GM23338 (cell line): ENCODE measurements around the gene MBD6. TPM values are rescaled to one million over a fixed set of nuclear protein-coding genes. Genes with fewer than 3 reads are reported as not detected.

Source experiments
- ATAC-seq: fragments of 200-7000 bp; cut with Tn5 transposase; 3 replicates; pipeline ENCODE4 v1.9.1; 2020
- DNase-seq: peaks from one replicate; pipeline ENCODE4 v3.0.0-alpha.2; 2015; ENCODE audit warnings: low spot score
- H2AFZ ChIP-seq: fragments of 200-600 bp; sonication (generic); 2 replicates; pipeline ENCODE4 v1.8.0; 2016; ENCODE audit warnings: antibody characterized with exemption, mild to moderate bottlenecking, moderate library complexity
- H3F3A ChIP-seq: fragments of 200-600 bp; sonication (generic); replicated peaks from 2 replicates; pipeline ENCODE4 v1.8.0; 2017; ENCODE audit warnings: antibody characterized with exemption, mixed run types, low read depth
- H3K27ac ChIP-seq: fragments of 200-600 bp; sonication (generic); 2 replicates; pipeline ENCODE4 v1.6.1; 2016; ENCODE audit warnings: low read depth
- H3K27me3 ChIP-seq: fragments of 200-600 bp; sonication (generic); 2 replicates; pipeline ENCODE4 v1.8.0; 2016; ENCODE audit warnings: mild to moderate bottlenecking, mixed run types, moderate library complexity; ENCODE audit not compliant: insufficient read depth
- H3K36me3 ChIP-seq: fragments of 200-600 bp; sonication (generic); 2 replicates; pipeline ENCODE4 v1.8.0; 2016; ENCODE audit warnings: mild to moderate bottlenecking; ENCODE audit not compliant: insufficient read depth
- H3K4me1 ChIP-seq: fragments of 200-600 bp; sonication (generic); 2 replicates; pipeline ENCODE4 v1.8.0; 2016; ENCODE audit warnings: mild to moderate bottlenecking, moderate library complexity; ENCODE audit not compliant: insufficient read depth
- H3K4me2 ChIP-seq: fragments of 200-600 bp; sonication (generic); 2 replicates; pipeline ENCODE4 v1.7.1; 2017; ENCODE audit warnings: mixed run types
- H3K4me3 ChIP-seq: fragments of 200-600 bp; sonication (generic); 2 replicates; pipeline ENCODE4 v1.6.1; 2016; ENCODE audit warnings: mixed run types
- H3K79me2 ChIP-seq: fragments of 200-600 bp; sonication (generic); replicated peaks from 2 replicates; pipeline ENCODE4 v1.8.0; 2017; ENCODE audit warnings: mild to moderate bottlenecking; ENCODE audit not compliant: insufficient read depth
- H3K9me2 ChIP-seq: fragments of 200-600 bp; sonication (generic); 2 replicates; pipeline ENCODE4 v1.8.0; 2017; ENCODE audit not compliant: insufficient read depth
- H4K20me1 ChIP-seq: fragments of 200-600 bp; sonication (generic); replicated peaks from 2 replicates; pipeline ENCODE4 v1.8.0; 2017; ENCODE audit warnings: mild to moderate bottlenecking; ENCODE audit not compliant: insufficient read depth
- H3K27ac Mint-ChIP-seq: 2 replicates; pipeline ENCODE4 v1.8.0; 2020; ENCODE audit warnings: inconsistent platforms, mild to moderate bottlenecking, moderate library complexity, mixed read lengths
- H3K27me3 Mint-ChIP-seq: 3 replicates; pipeline ENCODE4 v1.8.0; 2022; ENCODE audit warnings: low read depth, mild to moderate bottlenecking, moderate library complexity, mixed read lengths, inconsistent platforms; ENCODE audit not compliant: insufficient read depth, poor library complexity
- H3K36me3 Mint-ChIP-seq: 3 replicates; pipeline ENCODE4 v1.8.0; 2021; ENCODE audit warnings: low read depth, mild to moderate bottlenecking, inconsistent platforms, moderate library complexity, mixed read lengths
- H3K4me1 Mint-ChIP-seq: 3 replicates; pipeline ENCODE4 v1.8.0; 2020; ENCODE audit warnings: mild to moderate bottlenecking, inconsistent platforms, mixed read lengths
- H3K4me3 Mint-ChIP-seq: 3 replicates; pipeline ENCODE4 v1.8.0; 2021; ENCODE audit warnings: moderate library complexity, mild to moderate bottlenecking, inconsistent platforms, mixed read lengths
- H3K9me3 Mint-ChIP-seq: 3 replicates; pipeline ENCODE4 v1.8.0; 2020; ENCODE audit warnings: moderate library complexity, mild to moderate bottlenecking, inconsistent platforms, mixed read lengths
- CREB1 ChIP-seq: fragments of 250-450 bp; sonication (Bioruptor Pico); IDR thresholded peaks from 2 replicates; pipeline ENCODE4 v1.5.0; 2020; ENCODE audit warnings: low read depth, mild to moderate bottlenecking, moderate library complexity
- EZH2 ChIP-seq: fragments of 200-600 bp; sonication (generic); IDR thresholded peaks from one replicate; pipeline ENCODE4 v1.8.0; 2017; ENCODE audit warnings: antibody characterized with exemption, mild to moderate bottlenecking, low read depth; ENCODE audit not compliant: unreplicated experiment
- EZH2phosphoT487 ChIP-seq: fragments of 200-600 bp; sonication (generic); IDR thresholded peaks from one replicate; pipeline ENCODE4 v1.8.1; 2018; ENCODE audit warnings: antibody characterized with exemption; ENCODE audit not compliant: unreplicated experiment
- JUNB ChIP-seq: IDR thresholded peaks from one replicate; pipeline ENCODE4 v1.6.1; 2016; ENCODE audit warnings: antibody characterized with exemption; ENCODE audit not compliant: unreplicated experiment
- NANOG ChIP-seq: IDR thresholded peaks from 2 replicates; pipeline ENCODE4 v1.6.1; 2016; ENCODE audit warnings: antibody characterized with exemption, borderline replicate concordance
- POLR2AphosphoS5 ChIP-seq: IDR thresholded peaks from 2 replicates; pipeline ENCODE4 v1.6.1; 2016; ENCODE audit warnings: antibody characterized with exemption, low read depth
- STAT1 ChIP-seq: IDR thresholded peaks from one replicate; pipeline ENCODE4 v1.6.1; 2016; ENCODE audit warnings: antibody characterized with exemption; ENCODE audit not compliant: unreplicated experiment
- ZNF114 ChIP-seq: fragments of 250-450 bp; sonication (Bioruptor Pico); IDR thresholded peaks from 2 replicates; pipeline ENCODE4 v1.5.0; 2020; ENCODE audit warnings: mild to moderate bottlenecking, moderate library complexity
- ZNF331 ChIP-seq: fragments of 250-450 bp; sonication (Bioruptor Pico); IDR thresholded peaks from 2 replicates; pipeline ENCODE4 v1.5.0; 2020; ENCODE audit warnings: low read depth, mild to moderate bottlenecking, moderate library complexity
- polyA plus RNA-seq: library from polyadenylated mRNA; unstranded; fragments of >200 nt; fragmentation: Nextera tagmentation; extraction: Ambion mirVana; gene quantifications from 2 replicates; pipeline ENCODE4 v1.2.1, GENCODE V29; 2016
- total RNA-seq: library from RNA; depleted of rRNA; stranded (reverse); fragments of >200 nt; shearing (Covaris generic); gene quantifications from 2 replicates; pipeline ENCODE4 v1.2.3, GENCODE V29; 2014
- TF ChIP-seq, protein P1 (sequence below): IDR thresholded peaks from one replicate; pipeline ENCODE4 v1.6.1; 2018; ENCODE audit warnings: antibody characterized with exemption; ENCODE audit not compliant: unreplicated experiment
- TF ChIP-seq, protein P2 (sequence below): IDR thresholded peaks from 2 replicates; pipeline ENCODE4 v1.6.1; 2016; ENCODE audit warnings: antibody characterized with exemption
- TF ChIP-seq, protein P3 (sequence below): fragments of 250-450 bp; sonication (Bioruptor Pico); IDR thresholded peaks from 2 replicates; pipeline ENCODE4 v1.5.0; 2020; ENCODE audit warnings: mild to moderate bottlenecking, moderate library complexity
- TF ChIP-seq, protein P4 (sequence below), 2 experiments: fragments of 200-600 bp in 1 of 2; sonication (generic) in 1 of 2; conservative IDR thresholded peaks; 2 replicates each; pipeline versions ENCODE4 v1.5.1 to v1.6.1; 2016 to 2017; ENCODE audit warnings: antibody characterized with exemption in 2 of 2, low read depth in 2 of 2, mild to moderate bottlenecking in 2 of 2, moderate library complexity in 1 of 2

Gene MBD6
- total and polyA plus RNA-seq, 2 experiments from 2014 or later, result 12.5 to 17.1 TPM

DNA sequence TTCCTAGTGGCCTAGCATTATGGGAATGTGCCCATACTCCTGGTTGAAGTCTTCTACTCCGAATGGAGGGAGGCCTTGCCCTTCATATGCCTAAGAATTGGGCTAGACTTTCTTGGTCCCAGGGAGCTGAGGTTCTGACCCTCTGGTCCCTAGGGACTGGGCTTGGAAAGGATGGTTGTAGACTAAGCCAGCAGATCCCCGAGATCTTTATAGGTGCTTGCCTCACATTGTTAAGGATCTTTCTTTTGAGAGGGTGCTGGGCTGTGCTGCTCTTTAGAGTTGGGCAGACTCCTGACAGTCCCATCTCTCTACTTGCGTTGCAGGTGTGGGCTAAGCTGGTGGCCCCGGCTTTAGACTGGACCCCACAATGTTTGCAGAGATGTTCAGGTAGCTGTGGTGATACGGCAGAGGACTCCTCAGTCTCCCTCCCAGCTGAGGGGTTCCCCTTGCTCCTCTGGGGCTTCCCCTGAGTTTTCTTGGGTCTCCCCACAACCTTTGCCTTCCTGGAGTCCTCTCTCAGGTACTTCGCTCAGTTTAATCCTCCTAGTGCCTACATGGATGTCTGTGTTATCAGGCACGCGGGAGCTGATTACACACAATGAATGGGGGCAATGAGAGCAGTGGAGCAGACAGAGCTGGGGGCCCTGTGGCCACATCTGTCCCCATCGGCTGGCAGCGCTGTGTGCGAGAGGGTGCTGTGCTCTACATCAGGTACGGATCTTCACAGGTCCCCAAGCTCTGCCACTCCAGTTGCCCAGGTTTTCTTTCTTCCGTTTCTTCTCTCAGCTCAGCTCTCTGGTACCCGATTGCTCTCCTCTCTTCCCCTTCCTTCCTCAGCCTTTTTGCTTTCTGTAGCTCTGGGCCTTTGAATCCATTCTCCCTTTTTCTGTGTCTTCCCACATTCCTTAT is 1.3 kb downstream of the MBD6 start:
- Histone ChIP-seq H3K4me1 (peaks cover 32% of the 10 kb centered on the region), H3K4me2 (peak overlapping the region; percentile 94), H3K79me2 (peaks cover 11% of the 10 kb centered on the region; the same call in 1 of the 2 replicates), H3K4me3 (peak overlapping the region; percentile 82), H3K9me2 (no peaks in the 10 kb centered on the region), H2AFZ (no peak overlapping the region), H3K27ac (peak overlapping the region; percentile 78; the same call in 1 of the 2 replicates), H3K27me3 (no peaks in the 10 kb centered on the region), H3K36me3 (no peaks in the 10 kb centered on the region; the same call in 1 of the 2 replicates), H4K20me1 (peaks cover 20% of the 10 kb centered on the region), H3F3A (peaks cover 38% of the 10 kb centered on the region)
- Mint-ChIP-seq H3K4me3 (peak overlapping the region; percentile 92), H3K36me3 (peaks cover 27% of the 10 kb centered on the region), H3K27ac (peak overlapping the region; percentile 87; the same call in 1 of the 2 replicates), H3K9me3 (no peaks in the 10 kb centered on the region; the same call in 2 of the 3 replicates), H3K4me1 (peaks cover 44% of the 10 kb centered on the region), H3K27me3 (peaks cover 47% of the 10 kb centered on the region)
- no peak for ATAC-seq
- TF ChIP-seq ZNF114 (CRISPR knock-in tag) (no peak), JUNB (no peak), POLR2AphosphoS5 (no peak), NANOG (no peak), EZH2 (no peak), STAT1 (no peak), ZNF331 (CRISPR knock-in tag) (no peak), CREB1 (no peak), EZH2phosphoT487 (no peak)
- TF ChIP-seq, protein P1, sequence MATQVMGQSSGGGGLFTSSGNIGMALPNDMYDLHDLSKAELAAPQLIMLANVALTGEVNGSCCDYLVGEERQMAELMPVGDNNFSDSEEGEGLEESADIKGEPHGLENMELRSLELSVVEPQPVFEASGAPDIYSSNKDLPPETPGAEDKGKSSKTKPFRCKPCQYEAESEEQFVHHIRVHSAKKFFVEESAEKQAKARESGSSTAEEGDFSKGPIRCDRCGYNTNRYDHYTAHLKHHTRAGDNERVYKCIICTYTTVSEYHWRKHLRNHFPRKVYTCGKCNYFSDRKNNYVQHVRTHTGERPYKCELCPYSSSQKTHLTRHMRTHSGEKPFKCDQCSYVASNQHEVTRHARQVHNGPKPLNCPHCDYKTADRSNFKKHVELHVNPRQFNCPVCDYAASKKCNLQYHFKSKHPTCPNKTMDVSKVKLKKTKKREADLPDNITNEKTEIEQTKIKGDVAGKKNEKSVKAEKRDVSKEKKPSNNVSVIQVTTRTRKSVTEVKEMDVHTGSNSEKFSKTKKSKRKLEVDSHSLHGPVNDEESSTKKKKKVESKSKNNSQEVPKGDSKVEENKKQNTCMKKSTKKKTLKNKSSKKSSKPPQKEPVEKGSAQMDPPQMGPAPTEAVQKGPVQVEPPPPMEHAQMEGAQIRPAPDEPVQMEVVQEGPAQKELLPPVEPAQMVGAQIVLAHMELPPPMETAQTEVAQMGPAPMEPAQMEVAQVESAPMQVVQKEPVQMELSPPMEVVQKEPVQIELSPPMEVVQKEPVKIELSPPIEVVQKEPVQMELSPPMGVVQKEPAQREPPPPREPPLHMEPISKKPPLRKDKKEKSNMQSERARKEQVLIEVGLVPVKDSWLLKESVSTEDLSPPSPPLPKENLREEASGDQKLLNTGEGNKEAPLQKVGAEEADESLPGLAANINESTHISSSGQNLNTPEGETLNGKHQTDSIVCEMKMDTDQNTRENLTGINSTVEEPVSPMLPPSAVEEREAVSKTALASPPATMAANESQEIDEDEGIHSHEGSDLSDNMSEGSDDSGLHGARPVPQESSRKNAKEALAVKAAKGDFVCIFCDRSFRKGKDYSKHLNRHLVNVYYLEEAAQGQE, result no peak
- TF ChIP-seq, protein P2, sequence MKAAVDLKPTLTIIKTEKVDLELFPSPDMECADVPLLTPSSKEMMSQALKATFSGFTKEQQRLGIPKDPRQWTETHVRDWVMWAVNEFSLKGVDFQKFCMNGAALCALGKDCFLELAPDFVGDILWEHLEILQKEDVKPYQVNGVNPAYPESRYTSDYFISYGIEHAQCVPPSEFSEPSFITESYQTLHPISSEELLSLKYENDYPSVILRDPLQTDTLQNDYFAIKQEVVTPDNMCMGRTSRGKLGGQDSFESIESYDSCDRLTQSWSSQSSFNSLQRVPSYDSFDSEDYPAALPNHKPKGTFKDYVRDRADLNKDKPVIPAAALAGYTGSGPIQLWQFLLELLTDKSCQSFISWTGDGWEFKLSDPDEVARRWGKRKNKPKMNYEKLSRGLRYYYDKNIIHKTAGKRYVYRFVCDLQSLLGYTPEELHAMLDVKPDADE, result no peak
- TF ChIP-seq, protein P3, sequence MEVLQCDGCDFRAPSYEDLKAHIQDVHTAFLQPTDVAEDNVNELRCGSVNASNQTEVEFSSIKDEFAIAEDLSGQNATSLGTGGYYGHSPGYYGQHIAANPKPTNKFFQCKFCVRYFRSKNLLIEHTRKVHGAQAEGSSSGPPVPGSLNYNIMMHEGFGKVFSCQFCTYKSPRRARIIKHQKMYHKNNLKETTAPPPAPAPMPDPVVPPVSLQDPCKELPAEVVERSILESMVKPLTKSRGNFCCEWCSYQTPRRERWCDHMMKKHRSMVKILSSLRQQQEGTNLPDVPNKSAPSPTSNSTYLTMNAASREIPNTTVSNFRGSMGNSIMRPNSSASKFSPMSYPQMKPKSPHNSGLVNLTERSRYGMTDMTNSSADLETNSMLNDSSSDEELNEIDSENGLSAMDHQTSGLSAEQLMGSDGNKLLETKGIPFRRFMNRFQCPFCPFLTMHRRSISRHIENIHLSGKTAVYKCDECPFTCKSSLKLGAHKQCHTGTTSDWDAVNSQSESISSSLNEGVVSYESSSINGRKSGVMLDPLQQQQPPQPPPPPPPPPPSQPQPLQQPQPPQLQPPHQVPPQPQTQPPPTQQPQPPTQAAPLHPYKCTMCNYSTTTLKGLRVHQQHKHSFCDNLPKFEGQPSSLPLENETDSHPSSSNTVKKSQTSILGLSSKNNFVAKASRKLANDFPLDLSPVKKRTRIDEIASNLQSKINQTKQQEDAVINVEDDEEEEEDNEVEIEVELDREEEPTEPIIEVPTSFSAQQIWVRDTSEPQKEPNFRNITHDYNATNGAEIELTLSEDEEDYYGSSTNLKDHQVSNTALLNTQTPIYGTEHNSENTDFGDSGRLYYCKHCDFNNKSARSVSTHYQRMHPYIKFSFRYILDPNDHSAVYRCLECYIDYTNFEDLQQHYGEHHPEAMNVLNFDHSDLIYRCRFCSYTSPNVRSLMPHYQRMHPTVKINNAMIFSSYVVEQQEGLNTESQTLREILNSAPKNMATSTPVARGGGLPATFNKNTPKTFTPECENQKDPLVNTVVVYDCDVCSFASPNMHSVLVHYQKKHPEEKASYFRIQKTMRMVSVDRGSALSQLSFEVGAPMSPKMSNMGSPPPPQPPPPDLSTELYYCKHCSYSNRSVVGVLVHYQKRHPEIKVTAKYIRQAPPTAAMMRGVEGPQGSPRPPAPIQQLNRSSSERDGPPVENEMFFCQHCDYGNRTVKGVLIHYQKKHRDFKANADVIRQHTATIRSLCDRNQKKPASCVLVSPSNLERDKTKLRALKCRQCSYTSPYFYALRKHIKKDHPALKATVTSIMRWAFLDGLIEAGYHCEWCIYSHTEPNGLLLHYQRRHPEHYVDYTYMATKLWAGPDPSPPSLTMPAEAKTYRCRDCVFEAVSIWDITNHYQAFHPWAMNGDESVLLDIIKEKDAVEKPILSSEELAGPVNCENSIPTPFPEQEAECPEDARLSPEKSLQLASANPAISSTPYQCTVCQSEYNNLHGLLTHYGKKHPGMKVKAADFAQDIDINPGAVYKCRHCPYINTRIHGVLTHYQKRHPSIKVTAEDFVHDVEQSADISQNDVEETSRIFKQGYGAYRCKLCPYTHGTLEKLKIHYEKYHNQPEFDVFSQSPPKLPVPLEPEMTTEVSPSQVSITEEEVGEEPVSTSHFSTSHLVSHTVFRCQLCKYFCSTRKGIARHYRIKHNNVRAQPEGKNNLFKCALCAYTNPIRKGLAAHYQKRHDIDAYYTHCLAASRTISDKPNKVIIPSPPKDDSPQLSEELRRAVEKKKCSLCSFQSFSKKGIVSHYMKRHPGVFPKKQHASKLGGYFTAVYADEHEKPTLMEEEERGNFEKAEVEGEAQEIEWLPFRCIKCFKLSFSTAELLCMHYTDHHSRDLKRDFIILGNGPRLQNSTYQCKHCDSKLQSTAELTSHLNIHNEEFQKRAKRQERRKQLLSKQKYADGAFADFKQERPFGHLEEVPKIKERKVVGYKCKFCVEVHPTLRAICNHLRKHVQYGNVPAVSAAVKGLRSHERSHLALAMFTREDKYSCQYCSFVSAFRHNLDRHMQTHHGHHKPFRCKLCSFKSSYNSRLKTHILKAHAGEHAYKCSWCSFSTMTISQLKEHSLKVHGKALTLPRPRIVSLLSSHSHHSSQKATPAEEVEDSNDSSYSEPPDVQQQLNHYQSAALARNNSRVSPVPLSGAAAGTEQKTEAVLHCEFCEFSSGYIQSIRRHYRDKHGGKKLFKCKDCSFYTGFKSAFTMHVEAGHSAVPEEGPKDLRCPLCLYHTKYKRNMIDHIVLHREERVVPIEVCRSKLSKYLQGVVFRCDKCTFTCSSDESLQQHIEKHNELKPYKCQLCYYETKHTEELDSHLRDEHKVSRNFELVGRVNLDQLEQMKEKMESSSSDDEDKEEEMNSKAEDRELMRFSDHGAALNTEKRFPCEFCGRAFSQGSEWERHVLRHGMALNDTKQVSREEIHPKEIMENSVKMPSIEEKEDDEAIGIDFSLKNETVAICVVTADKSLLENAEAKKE (CRISPR knock-in tag), result no peak
- TF ChIP-seq, protein P4, sequence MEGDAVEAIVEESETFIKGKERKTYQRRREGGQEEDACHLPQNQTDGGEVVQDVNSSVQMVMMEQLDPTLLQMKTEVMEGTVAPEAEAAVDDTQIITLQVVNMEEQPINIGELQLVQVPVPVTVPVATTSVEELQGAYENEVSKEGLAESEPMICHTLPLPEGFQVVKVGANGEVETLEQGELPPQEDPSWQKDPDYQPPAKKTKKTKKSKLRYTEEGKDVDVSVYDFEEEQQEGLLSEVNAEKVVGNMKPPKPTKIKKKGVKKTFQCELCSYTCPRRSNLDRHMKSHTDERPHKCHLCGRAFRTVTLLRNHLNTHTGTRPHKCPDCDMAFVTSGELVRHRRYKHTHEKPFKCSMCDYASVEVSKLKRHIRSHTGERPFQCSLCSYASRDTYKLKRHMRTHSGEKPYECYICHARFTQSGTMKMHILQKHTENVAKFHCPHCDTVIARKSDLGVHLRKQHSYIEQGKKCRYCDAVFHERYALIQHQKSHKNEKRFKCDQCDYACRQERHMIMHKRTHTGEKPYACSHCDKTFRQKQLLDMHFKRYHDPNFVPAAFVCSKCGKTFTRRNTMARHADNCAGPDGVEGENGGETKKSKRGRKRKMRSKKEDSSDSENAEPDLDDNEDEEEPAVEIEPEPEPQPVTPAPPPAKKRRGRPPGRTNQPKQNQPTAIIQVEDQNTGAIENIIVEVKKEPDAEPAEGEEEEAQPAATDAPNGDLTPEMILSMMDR (conservative IDR thresholded peaks at IDR 0.05; ENCODE audit: low read depth in 2 of 2), result no peak
- DNase-seq, result no peak
